ENCODE results near the gene VKORC1. TPM values are rescaled to one million over a fixed set of nuclear protein-coding genes. Genes with fewer than 3 reads are reported as not detected.

VKORC1 gene
- total and polyA plus RNA-seq, 4 donors = 29.9 to 519 (median 263) TPM

GRCh38 chr16:31130336-31130891 lies 35.8 kb upstream of the VKORC1 start:
- TF ChIP-seq HNF4G (IDR thresholded peaks at IDR 0.05) = no peak
- no peak for TF ChIP-seq NR2F2 (IDR thresholded peaks at IDR 0.05)
- TF ChIP-seq JUND (IDR thresholded peaks at IDR 0.05) = no peak
- no peak for TF ChIP-seq EGR1 (IDR thresholded peaks at IDR 0.05; ENCODE audit: low read depth in 2 of 2)
- Histone ChIP-seq H3K4me1 (ENCODE audit: control insufficient read depth in 4 of 4, insufficient read depth in 4 of 4, low read length in 3 of 4) (peaks cover 0 to 13% (median 3%) of the 10 kb centered on the region in 4 donors), H3K4me3 (ENCODE audit: low read depth in 1 of 3, low read length in 3 of 3) (no peak overlapping the region), H3K9me3 (ENCODE audit: control insufficient read depth in 4 of 4, low read length in 3 of 4) (no peaks in the 10 kb centered on the region), H3K9ac (ENCODE audit: low read depth in 1 of 2, low read length in 2 of 2) (no peak overlapping the region), H3K27me3 (ENCODE audit: control insufficient read depth in 4 of 4, insufficient read depth in 4 of 4, low read length in 3 of 4) (no peaks in the 10 kb centered on the region), H3K27ac (ENCODE audit: low read depth in 1 of 2, low read length in 2 of 2) (peak overlapping the region; percentile 40 to 70), H3K36me3 (ENCODE audit: control insufficient read depth in 4 of 4, insufficient read depth in 3 of 4, low read depth in 1 of 4, low read length in 3 of 4) (peaks cover 8 to 40% (median 13%) of the 10 kb centered on the region in 4 donors)
- 78% methylated on average over 10 of the region's 10 CpGs for WGBS
- no peak for DNase-seq (ENCODE audit: low spot score)

GRCh38 chr16:31129568-31130335 lies 35.2 kb upstream of the VKORC1 start:
- H3K27ac ChIP-seq (ENCODE audit: low read depth in 1 of 2, low read length in 2 of 2) = peak overlapping the region; percentile 58 to 70
- H3K4me3 ChIP-seq (ENCODE audit: low read depth in 1 of 3, low read length in 3 of 3) = no peak overlapping the region
- no peaks in the 10 kb centered on the region for H3K9me3 ChIP-seq (ENCODE audit: control insufficient read depth in 4 of 4, low read length in 3 of 4)
- H3K36me3 ChIP-seq (ENCODE audit: control insufficient read depth in 4 of 4, insufficient read depth in 3 of 4, low read depth in 1 of 4, low read length in 3 of 4) = peaks cover 8 to 40% (median 13%) of the 10 kb centered on the region in 4 donors
- DNase-seq (ENCODE audit: low spot score) = no peak
- WGBS = 73% methylated on average over 29 of the region's 29 CpGs
- H3K9ac ChIP-seq (ENCODE audit: low read depth in 1 of 2, low read length in 2 of 2) = no peak overlapping the region
- TF ChIP-seq FOXA2 (IDR thresholded peaks at IDR 0.05) (no peak), RAD21 (IDR thresholded peaks at IDR 0.05) (no peak), SP1 (IDR thresholded peaks at IDR 0.05) (no peak), REST (IDR thresholded peaks at IDR 0.05) (no peak), CTCF (IDR thresholded peaks at IDR 0.05; ENCODE audit: low read depth, low read length, missing input control) (no peak), FOXA1 (IDR thresholded peaks at IDR 0.05) (no peak), RXRA (IDR thresholded peaks at IDR 0.05) (no peak), ATF3 (IDR thresholded peaks at IDR 0.05) (no peak), TAF1 (conservative IDR thresholded peaks at IDR 0.05) (no peak), YY1 (IDR thresholded peaks at IDR 0.05) (no peak), JUND (IDR thresholded peaks at IDR 0.05) (no peak)
- peaks cover 0 to 12% (median 2%) of the 10 kb centered on the region in 4 donors for H3K4me1 ChIP-seq (ENCODE audit: control insufficient read depth in 4 of 4, insufficient read depth in 4 of 4, low read length in 3 of 4)
- H3K27me3 ChIP-seq (ENCODE audit: control insufficient read depth in 4 of 4, insufficient read depth in 4 of 4, low read length in 3 of 4) = no peaks in the 10 kb centered on the region

All from liver (tissue), 9 donors.